GM21447 (cell line): ENCODE data around the gene NRG3.

ENCODE experiments used
- ATAC-seq: cut with Tn5 transposase; IDR thresholded peaks from one replicate; pipeline ENCODE4 v1.9.1; 2021; ENCODE audit not compliant: unreplicated experiment

Gene NRG3

GRCh38 chr10:82552267-82552666 is 677.3 kb downstream of the NRG3 start:
- no peak for ATAC-seq

GRCh38 chr10:82554381-82554780 is 679.4 kb downstream of the NRG3 start:
- no peak for ATAC-seq

GRCh38 chr10:82558014-82558607 is 683.1 kb downstream of the NRG3 start:
- no peak for ATAC-seq

GRCh38 chr10:82564353-82565196 is 689.6 kb downstream of the NRG3 start:
- ATAC-seq = no peak

GRCh38 chr10:82565197-82565575 is 690.2 kb downstream of the NRG3 start:
- no peak for ATAC-seq

GRCh38 chr10:82572744-82573143 is 697.8 kb downstream of the NRG3 start:
- no peak for ATAC-seq

GRCh38 chr10:82574081-82574480 is 699.1 kb downstream of the NRG3 start:
- ATAC-seq = no peak

- ATAC-seq = no peak
Observed at GRCh38 chr10:82575318-82575717, 700.3 kb downstream of the NRG3 start.

- no peak for ATAC-seq
Observed at GRCh38 chr10:82576093-82576492, 701.1 kb downstream of the NRG3 start.

GRCh38 chr10:82581940-82582339 is 706.9 kb downstream of the NRG3 start:
- ATAC-seq = no peak

- ATAC-seq = no peak
Observed at GRCh38 chr10:82591421-82591820, 716.4 kb downstream of the NRG3 start.

- ATAC-seq = no peak
Observed at GRCh38 chr10:82597840-82598239, 722.8 kb downstream of the NRG3 start.

GRCh38 chr10:82609845-82610244 is 734.9 kb downstream of the NRG3 start:
- ATAC-seq = no peak

- ATAC-seq = no peak
Observed at GRCh38 chr10:82618007-82618406, 743.0 kb downstream of the NRG3 start.

GRCh38 chr10:82621680-82622079 is 746.7 kb downstream of the NRG3 start:
- ATAC-seq = no peak

- ATAC-seq = no peak
Observed at GRCh38 chr10:82622479-82622878, 747.5 kb downstream of the NRG3 start.

- ATAC-seq = no peak
Observed at GRCh38 chr10:82625512-82626189, 750.7 kb downstream of the NRG3 start.

- ATAC-seq = no peak
Observed at GRCh38 chr10:82628373-82628772, 753.4 kb downstream of the NRG3 start.

- no peak for ATAC-seq
Observed at GRCh38 chr10:82643076-82643475, 768.1 kb downstream of the NRG3 start.

- no peak for ATAC-seq
Observed at GRCh38 chr10:82643601-82644000, 768.6 kb downstream of the NRG3 start.

- ATAC-seq = no peak
Observed at GRCh38 chr10:82645221-82645620, 770.2 kb downstream of the NRG3 start.
